Pulmonary artery endothelial cell (primary cell): Measurements from ENCODE around the gene SIRT2. TPM values are rescaled to one million over a fixed set of nuclear protein-coding genes. Genes with fewer than 3 reads are reported as not detected.
"Not testable (repeated sequence)": the region's sequence is repeated elsewhere in the genome, so short reads cannot be mapped to it uniquely, and the experiment has no call there.

ENCODE experiments used
- DNase-seq: peaks from one replicate; pipeline ENCODE4 v3.0.0-alpha.2; 2011; ENCODE audit warnings: low read depth, low spot score
- total RNA-seq: library from RNA; depleted of rRNA; stranded (reverse); fragments of >200 nt; gene quantifications from 2 replicates; pipeline ENCODE4 v1.2.3, GENCODE V29; 2014

SIRT2 gene
- total RNA-seq = 47.3 and 48.8 TPM in 2 replicates

- peak; percentile 99 for DNase-seq
Observed at GRCh38 chr19:38899447-38900201, at the start of gene SIRT2, which contains the start of gene NFKBIB. TSS of gene SIRT2 (minus strand) at chr19:38899618. CDS start at chr19:38899521, 97 bp downstream. TSS of gene NFKBIB (plus strand) at chr19:38899969. CDS start at chr19:38900033, 64 bp downstream.

GRCh38 chr19:38946229-38947010 lies 47.0 kb upstream of the SIRT2 start:
- DNase-seq = no peak

GRCh38 chr19:38945562-38946228 lies 46.3 kb upstream of the SIRT2 start:
- no peak for DNase-seq

DNA sequence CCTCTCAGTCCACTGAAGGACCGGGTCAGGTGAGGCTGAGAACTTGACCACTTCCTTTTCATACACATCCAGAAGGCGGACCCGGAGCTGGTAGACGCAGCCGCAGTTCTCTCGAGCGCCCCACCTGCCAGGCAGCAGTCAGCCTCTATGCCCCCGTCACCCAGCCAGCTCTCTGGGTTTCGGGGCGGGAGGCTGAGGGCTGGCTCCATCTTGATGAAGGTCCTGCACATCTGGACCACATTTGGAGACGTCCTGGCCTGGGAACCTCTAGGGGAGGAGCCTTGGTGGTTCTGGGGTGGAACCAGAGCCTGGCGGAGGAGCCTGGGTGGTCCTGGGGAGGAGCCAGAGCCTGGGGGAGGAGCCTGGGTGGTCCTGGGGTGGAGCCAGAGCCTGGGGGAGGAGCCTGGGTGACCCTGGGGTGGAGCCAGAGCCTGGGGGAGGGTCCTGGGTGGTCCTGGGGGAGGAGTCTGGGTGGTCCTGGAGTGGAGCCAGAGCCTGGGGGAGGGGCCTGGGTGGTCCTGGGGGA lies 45.6 kb upstream of the SIRT2 start:
- DNase-seq = no peak

DNA sequence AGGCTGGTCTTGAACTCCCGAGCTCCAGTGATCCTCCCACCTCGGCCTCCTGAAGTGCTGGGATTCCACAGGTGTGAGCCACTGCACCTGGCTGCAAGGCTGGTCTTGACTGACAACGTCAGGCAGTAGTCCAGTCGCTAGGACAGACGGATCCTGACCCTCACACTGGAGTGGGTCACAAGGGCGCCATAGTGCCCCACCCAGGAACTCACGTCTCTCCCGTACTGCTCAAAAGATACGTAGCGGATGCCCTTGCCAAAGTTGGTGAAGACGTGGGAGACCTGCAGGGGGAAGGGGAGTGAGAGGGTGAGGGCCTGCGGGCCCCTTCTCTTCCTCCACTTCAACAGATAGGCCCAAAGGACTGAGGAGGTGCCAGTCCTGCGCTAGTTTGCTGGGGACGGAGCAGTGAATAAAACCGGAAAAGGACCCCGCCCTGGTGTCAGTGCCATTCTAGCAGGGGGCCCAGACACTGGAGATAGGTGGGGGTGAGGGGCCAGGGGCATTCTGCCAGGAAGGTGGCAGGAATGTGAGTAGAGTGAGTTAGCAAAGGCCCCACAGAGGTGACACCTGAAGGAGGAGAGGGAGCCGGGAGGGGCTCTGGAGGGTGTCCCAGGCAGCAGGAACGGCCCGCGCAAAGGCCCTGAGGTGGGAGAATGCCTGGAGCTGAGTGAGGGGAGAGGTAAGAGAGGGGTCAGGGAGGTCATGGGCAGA lies 43.2 kb upstream of the SIRT2 start:
- DNase-seq = no peak

GRCh38 chr19:38941979-38942378 lies 42.6 kb upstream of the SIRT2 start:
- no peak for DNase-seq

DNA sequence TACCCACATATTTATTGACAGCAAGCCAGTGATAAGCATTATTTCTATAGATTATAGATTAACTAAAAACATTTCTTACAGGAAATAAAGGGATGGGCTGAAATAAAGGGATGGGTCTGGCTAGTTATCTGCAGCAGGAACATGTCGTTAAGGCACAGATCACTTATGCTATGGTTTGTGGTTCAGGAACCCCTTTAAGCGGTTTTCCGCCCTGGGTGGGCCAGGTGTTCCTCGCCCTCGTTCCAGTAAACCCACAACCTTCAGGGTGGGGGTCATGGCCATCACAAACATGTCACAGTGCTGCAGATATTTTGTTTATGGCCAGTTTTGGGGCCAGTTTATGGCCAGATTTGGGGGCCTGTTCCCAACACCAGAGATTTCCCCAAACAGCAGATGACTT lies 42.0 kb upstream of the SIRT2 start:
- not testable (repeated sequence) for DNase-seq

GRCh38 chr19:38939957-38940356 lies 40.5 kb upstream of the SIRT2 start:
- DNase-seq = no peak

- DNase-seq = no peak
Observed at GRCh38 chr19:38933544-38933943, 34.1 kb upstream of the SIRT2 start.

DNA sequence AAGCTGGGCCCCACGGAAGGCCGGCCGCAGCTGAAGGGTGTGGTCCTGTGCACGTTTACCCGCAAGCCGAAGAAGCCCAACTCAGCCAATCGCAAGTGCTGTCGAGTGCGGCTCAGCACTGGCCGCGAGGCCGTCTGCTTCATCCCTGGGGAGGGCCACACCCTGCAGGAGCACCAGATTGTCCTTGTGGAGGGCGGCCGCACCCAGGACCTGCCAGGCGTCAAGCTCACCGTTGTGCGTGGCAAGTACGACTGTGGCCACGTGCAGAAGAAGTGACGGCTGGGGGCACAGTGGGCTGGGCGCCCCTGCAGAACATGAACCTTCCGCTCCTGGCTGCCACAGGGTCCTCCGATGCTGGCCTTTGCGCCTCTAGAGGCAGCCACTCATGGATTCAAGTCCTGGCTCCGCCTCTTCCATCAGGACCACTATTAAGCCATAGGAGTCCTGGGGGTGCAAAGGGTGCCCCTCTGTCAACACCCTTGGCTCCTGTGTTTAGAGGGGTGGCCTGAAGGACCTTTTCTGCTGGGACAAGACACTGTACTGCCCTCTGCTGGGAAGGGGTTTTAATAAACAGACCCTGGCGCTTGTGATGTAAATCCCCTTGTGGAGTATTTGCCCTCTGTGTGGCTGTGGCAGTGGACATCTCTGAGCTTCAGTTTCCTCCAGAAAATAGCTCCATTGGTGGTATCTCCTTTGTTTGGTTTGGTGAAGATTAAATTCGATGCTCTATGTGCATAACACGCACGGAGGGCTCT lies 33.2 kb upstream of the SIRT2 start:
- DNase-seq = peak; percentile 13

DNA sequence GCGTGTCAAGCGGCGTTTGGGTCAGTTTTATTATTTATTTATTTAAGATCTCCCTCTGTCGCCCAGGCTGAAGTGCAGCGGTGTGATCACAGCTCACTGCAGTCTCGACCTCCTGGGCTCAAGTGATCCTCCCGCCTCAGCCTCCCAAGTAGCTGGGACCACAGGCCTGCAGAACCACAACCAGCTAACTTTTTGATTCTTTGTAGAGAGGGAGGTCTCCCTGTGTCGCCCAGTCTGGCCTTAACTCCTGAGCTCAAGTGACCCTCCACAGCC lies 32.0 kb upstream of the SIRT2 start:
- DNase-seq = no peak

DNA sequence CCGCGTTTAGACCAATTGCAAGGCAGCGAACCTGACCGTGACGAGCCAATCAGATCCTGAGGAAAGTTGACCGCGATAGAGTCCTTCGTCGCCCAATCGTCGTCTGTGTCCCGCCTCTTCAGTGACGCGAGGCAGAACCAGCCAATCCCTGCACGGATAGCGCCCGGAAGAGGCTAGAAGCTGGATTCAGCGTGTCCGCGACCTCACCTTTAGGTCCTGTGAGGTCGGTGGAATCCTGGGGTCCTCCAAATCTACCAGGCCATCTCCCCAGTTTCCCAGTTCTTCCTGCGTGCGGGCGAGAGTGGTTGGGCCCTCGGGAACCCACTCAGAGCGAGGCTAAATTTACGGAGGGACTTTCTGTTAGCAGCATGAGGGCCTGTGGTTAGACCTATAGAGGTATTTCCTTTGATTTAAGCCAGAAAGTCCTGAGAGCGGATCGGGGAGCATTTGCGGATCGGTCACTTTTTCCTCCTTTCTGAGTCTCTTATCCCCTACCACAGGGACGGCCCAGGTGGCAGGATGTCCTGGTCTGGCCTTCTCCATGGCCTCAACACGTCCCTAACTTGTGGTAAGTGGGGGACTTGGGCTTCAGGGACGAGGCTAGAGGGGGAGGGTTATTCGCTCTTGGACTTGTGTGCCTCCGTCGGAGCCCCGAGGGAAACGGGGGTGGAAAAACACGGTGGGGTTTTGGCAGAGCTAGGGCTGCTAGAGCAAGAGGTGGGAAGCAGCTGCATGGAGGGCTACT lies 31.5 kb upstream of the SIRT2 start, which contains the start of gene MRPS12:
Gene MRPS12 (plus strand): TSS at position 169 of the 745 bp plus-strand sequence. CDS start 351 bp downstream, at position 520.
- DNase-seq = peak; percentile 97

- peak; percentile 77 for DNase-seq
Observed at GRCh38 chr19:38929929-38930775, 30.7 kb upstream of the SIRT2 start, which contains the start of gene SARS2. TSS of gene SARS2 (minus strand) at chr19:38930763. CDS start at chr19:38930736, 27 bp downstream.

DNA sequence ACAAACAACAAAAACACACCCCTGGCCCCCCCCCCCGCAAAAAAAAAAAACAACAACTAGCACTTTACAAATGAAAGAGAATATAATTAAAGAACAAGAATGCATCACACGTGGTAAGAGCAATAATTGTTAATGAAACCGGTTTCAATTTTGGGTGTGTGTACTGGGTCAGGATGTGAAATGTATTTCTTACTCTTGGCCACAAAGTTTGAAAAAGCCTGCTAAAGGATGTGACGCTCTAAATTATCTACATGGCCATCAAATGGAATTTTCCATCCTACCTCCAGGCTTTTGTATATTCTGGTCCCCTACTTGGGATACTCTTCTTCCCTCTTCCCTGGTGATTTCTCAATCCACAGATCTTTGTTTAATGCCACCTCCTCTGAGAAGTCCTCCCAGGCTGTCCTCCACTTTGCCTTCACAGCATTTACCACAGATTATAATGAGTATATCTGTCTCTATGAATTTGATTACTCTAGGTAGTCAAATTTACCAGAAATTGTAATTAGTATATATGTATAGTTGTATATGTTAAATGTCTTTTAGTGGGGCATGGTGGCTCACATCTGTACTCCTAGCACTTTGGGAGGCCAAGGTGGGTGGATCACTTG lies 29.1 kb upstream of the SIRT2 start:
- no peak for DNase-seq

GRCh38 chr19:38924388-38924787 lies 25.0 kb upstream of the SIRT2 start:
- DNase-seq = no peak

DNA sequence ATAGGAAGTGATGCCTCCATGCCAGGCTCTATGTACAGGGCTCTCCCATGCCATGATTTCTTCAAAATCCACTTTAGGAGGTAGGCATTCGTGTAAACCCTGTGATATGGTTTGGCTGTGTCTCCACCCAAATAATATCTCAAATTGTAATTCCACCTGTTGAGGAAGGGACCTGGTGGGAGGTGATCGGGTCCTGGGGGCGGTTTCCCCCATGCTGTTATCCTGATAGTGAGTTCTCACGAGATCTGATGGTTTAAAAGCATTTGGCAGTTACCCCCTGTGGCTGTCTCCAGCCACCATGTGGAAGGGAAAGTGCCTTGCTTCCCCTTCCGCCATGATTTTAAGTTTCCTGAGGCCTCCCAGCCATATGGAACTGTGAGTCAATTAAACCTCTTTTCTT lies 23.1 kb upstream of the SIRT2 start:
- no peak for DNase-seq

- no peak for DNase-seq
Observed at GRCh38 chr19:38921420-38922274, 22.2 kb upstream of the SIRT2 start.
